GM12864 (cell line): ENCODE data around the gene NXPE4.
"Not testable (repeated sequence)": the region's sequence is repeated elsewhere in the genome, so short reads cannot be mapped to it uniquely, and the experiment has no call there.

ENCODE experiments used
- DNase-seq: peaks from one replicate; pipeline ENCODE4 v3.0.0-alpha.2; 2011; ENCODE audit warnings: low read depth
- H3K4me3 ChIP-seq: 2 replicates; pipeline ENCODE4 v1.5.1; 2011; ENCODE audit warnings: mild to moderate bottlenecking, low read depth, low read length, control low read depth
- TF ChIP-seq, protein P1 (sequence below): IDR thresholded peaks from 2 replicates; pipeline ENCODE4 v1.5.1; 2011; ENCODE audit warnings: low read depth, mild to moderate bottlenecking, moderate library complexity, low read length, control low read depth, inconsistent platforms; ENCODE audit errors: missing control alignments

The NXPE4 gene

DNA sequence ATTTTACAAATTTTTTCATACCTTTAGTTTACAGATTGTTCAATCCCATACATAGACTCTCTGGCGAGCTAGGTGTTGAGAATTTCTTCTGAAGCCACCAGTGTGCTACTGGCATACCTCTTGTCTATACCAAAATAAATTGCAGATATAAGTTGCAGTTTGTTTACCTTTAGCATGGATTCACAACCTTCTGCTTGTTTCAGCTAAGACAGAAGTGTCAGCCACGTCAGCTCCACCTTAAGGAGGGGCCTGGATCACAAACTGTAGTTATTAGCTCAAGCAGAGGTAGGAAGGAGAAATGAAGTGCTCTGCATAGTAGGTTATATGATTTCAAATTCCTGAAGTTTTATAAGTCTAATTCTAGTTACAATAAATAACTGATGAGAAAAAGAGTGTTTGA lies at the start of gene NXPE4:
TSS of gene NXPE4 (minus strand) at position 216 of the 400 bp plus-strand sequence. CDS start 1,027 bp downstream, outside the sequence.
- no peak for DNase-seq

GRCh38 chr11:114639440-114639839 lies 43.9 kb upstream of the NXPE4 start:
- H3K4me3 ChIP-seq, DNase-seq: not testable (repeated sequence)

More for the DNA sequence above, at the start of gene NXPE4:
- H3K4me3 ChIP-seq: no peak within 1 kb of the TSS
- TF ChIP-seq, protein P1, sequence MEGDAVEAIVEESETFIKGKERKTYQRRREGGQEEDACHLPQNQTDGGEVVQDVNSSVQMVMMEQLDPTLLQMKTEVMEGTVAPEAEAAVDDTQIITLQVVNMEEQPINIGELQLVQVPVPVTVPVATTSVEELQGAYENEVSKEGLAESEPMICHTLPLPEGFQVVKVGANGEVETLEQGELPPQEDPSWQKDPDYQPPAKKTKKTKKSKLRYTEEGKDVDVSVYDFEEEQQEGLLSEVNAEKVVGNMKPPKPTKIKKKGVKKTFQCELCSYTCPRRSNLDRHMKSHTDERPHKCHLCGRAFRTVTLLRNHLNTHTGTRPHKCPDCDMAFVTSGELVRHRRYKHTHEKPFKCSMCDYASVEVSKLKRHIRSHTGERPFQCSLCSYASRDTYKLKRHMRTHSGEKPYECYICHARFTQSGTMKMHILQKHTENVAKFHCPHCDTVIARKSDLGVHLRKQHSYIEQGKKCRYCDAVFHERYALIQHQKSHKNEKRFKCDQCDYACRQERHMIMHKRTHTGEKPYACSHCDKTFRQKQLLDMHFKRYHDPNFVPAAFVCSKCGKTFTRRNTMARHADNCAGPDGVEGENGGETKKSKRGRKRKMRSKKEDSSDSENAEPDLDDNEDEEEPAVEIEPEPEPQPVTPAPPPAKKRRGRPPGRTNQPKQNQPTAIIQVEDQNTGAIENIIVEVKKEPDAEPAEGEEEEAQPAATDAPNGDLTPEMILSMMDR: no peak

- H3K4me3 ChIP-seq, DNase-seq: not testable (repeated sequence)
These were observed 35.9 kb upstream of the NXPE4 start for GRCh38 chr11:114631445-114631965.

DNA sequence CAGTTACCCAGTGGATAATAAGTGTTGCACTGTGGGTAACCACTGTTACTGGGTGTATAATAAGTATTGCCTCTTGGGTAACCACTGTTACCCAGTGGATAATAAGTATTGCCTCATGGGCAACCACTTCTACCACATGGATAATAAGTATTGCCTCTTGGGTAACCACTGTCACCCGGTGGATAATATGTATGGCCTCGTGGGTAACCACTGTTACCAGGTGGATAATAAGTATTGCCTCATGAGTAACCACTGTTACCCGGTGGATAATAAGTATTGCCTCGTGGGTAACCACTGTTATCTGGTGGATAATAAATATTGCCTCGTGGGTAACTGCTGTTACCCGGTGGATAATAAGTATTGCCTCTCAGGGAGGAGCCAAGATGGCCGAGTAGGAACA lies 29.7 kb upstream of the NXPE4 start:
- DNase-seq: no peak
- TF ChIP-seq, protein P1: no peak
- no peak overlapping the region for H3K4me3 ChIP-seq

GRCh38 chr11:114624455-114625207 lies 29.0 kb upstream of the NXPE4 start:
- no peak overlapping the region for H3K4me3 ChIP-seq
- TF ChIP-seq, protein P1: no peak
- DNase-seq: no peak

GRCh38 chr11:114623720-114624119 lies 28.1 kb upstream of the NXPE4 start:
- TF ChIP-seq, protein P1: no peak
- no peak for DNase-seq
- no peak overlapping the region for H3K4me3 ChIP-seq

DNA sequence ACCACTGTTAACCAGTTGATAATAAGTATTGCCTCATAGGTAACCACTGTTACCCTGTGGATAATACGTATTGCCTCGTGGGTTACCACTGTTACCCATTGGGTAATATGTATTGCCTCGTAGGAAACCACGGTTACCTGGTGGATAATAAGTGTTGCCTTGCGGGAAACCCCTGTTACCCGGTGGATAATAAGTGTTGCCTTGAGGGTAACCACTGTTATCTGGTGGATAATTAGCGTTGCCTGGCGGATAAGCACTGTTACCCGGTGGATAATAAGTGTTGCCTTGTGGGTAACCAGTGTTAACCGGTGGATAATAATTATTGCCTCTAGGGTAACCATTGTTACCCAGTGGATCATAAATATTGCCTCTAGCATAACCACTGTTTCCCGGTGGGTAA lies 27.3 kb upstream of the NXPE4 start:
- no peak for DNase-seq
- no peak overlapping the region for H3K4me3 ChIP-seq
- TF ChIP-seq, protein P1: no peak

- no peak overlapping the region for H3K4me3 ChIP-seq
- TF ChIP-seq, protein P1: no peak
- no peak for DNase-seq
These were observed 26.6 kb upstream of the NXPE4 start for GRCh38 chr11:114621950-114622809.
